ENCODE data around the gene SYTL3. TPM values are rescaled to one million over a fixed set of nuclear protein-coding genes. Genes with fewer than 3 reads are reported as not detected.

The SYTL3 gene
- total and polyA plus RNA-seq, 2 of the 8 experiments (the other 6 are each of a cell fraction or from before 2014, with no cell fraction given): 0.27 to 0.99 TPM

- no peak overlapping the region for H3K56ac ChIP-seq (replicated peaks; ENCODE audit: insufficient read length, low read depth, low read length)
- H3K18ac ChIP-seq (ENCODE audit: extremely low read depth, low read length): no peak overlapping the region
- no peaks in the 10 kb centered on the region for H3K36me3 ChIP-seq (ENCODE audit: control insufficient read depth in 2 of 4, insufficient read depth in 4 of 4, low read length in 3 of 4)
- H3K27me3 ChIP-seq (replicated peaks in 1 of 4; ENCODE audit: control insufficient read depth in 3 of 4, extremely low read depth in 1 of 4, insufficient read depth in 3 of 4, low read length in 3 of 4): no peaks in the 10 kb centered on the region
- H3K4me1 ChIP-seq (replicated peaks in 1 of 4; ENCODE audit: control insufficient read depth in 3 of 4, insufficient read depth in 4 of 4, low read length in 3 of 4): no peaks in the 10 kb centered on the region
- no peaks in the 10 kb centered on the region for H3K79me2 ChIP-seq (ENCODE audit: control insufficient read depth in 1 of 2, insufficient read depth in 2 of 2, low read length in 2 of 2)
- WGBS, 2 experiments (ENCODE audit: extremely low coverage in 1 of 2, insufficient coverage in 1 of 2, insufficient read length in 1 of 2, insufficient replicate concordance in 2 of 2, low coverage in 1 of 2, low lambda C conversion rate in 2 of 2, missing lambda C conversion rate in 1 of 2): 90% methylated on average over 12 of the region's 12 CpGs; no CpG with 5 or more reads in 1 of the 2 experiments
- H3K9me3 ChIP-seq (ENCODE audit: insufficient read depth in 2 of 2, low read depth in 1 of 2, low read length in 1 of 2): peaks cover 3% of the 10 kb centered on the region in 2 experiments; a peak in 3 of 4 replicates
- peak overlapping the region; percentile 63; the same call in 1 of the 2 replicates for H2BK12ac ChIP-seq (ENCODE audit: low read depth, low read length)
- no peak overlapping the region for H2AFZ ChIP-seq (ENCODE audit: low read length)
- no peak for TF ChIP-seq TAF1 (IDR thresholded peaks at IDR 0.05; ENCODE audit: low read depth, low read length)
- no peak for TF ChIP-seq CTCF (IDR thresholded peaks at IDR 0.05; ENCODE audit: control extremely low read depth in 1 of 3, insufficient read depth in 1 of 3, low read depth in 1 of 3, low read length in 3 of 3)
- H2BK5ac ChIP-seq (ENCODE audit: low read depth, low read length): no peak overlapping the region
- DNase-seq (ENCODE audit: low read depth in 1 of 2, low spot score in 2 of 2) (no peak), FAIRE-seq (no peak)
- no peak overlapping the region for H3K4ac ChIP-seq (replicated peaks; ENCODE audit: insufficient read length, low read depth, low read length)
- H4K91ac ChIP-seq (replicated peaks; ENCODE audit: insufficient read length, low read length): no peak overlapping the region
- H3K4me2 ChIP-seq (ENCODE audit: insufficient read depth in 1 of 2, low read depth in 2 of 2, low read length in 2 of 2): no peak overlapping the region
- H2BK20ac ChIP-seq (ENCODE audit: low read length): 0 out of 2 replicates have a peak overlapping the region, but pooled peaks have one; percentile 9
- H2BK15ac ChIP-seq (ENCODE audit: low read length): peak overlapping the region; percentile 94
- H2AK5ac ChIP-seq (ENCODE audit: low read depth, low read length): no peak overlapping the region
- no peak overlapping the region for H4K8ac ChIP-seq (ENCODE audit: extremely low read depth, insufficient read depth, low read length)
- H3K14ac ChIP-seq (ENCODE audit: insufficient read length): no peak overlapping the region
- H3K9ac ChIP-seq (replicated peaks in 1 of 4; ENCODE audit: extremely low read depth in 1 of 4, low read depth in 3 of 4, low read length in 3 of 4): no peak overlapping the region
- no peak overlapping the region for H4K5ac ChIP-seq (ENCODE audit: insufficient read length, low read depth, low read length)
- H3K23ac ChIP-seq (ENCODE audit: insufficient read length): no peak overlapping the region
- H3K79me1 ChIP-seq (ENCODE audit: low read depth, low read length): no peaks in the 10 kb centered on the region
- H3K27ac ChIP-seq (ENCODE audit: low read depth, low read length): no peak overlapping the region
- no peak overlapping the region for H3K4me3 ChIP-seq (ENCODE audit: extremely low read depth in 1 of 4, insufficient read depth in 2 of 4, low read depth in 3 of 4, low read length in 4 of 4)
- no peak overlapping the region for H2BK120ac ChIP-seq (replicated peaks; ENCODE audit: low read depth, low read length)
- H3K23me2 ChIP-seq (ENCODE audit: low read depth, low read length): no peaks in the 10 kb centered on the region
- no peaks in the 10 kb centered on the region for H4K20me1 ChIP-seq (replicated peaks in 1 of 2; ENCODE audit: control insufficient read depth in 1 of 2, insufficient read depth in 2 of 2, low read length in 2 of 2)
- ChIA-PET CTCF (ENCODE audit: partially characterized antibody) (interaction anchor here (1.1 to 1.8 kb wide), 5 partner anchors 11 to 35 kb away, joined by 3 to 4 read pairs (median 3); no protein-coding TSS in a partner anchor), POLR2A (ENCODE audit: partially characterized antibody) (interaction anchor here (1.6 kb wide), 1 partner anchor 26 kb away, joined by 3 read pairs; no protein-coding TSS in a partner anchor)
Measured at GRCh38 chr6:158737710-158738615, 88.1 kb downstream of the SYTL3 start.
